ENCODE measurements around the gene KCTD2. TPM values are rescaled to one million over a fixed set of nuclear protein-coding genes. Genes with fewer than 3 reads are reported as not detected.
A peak's percentile ranks its signal among the peaks of the same experiment; 100 is the strongest.

KCTD2 gene
- total RNA-seq, 1 donor from 2014 or later, result 17.1 TPM

GRCh38 chr17:75012346-75013091 lies 34.5 kb upstream of the KCTD2 start, which contains the start of gene MRPL58:
Gene MRPL58 (plus strand): TSS chr17:75012670. CDS start chr17:75012687, 17 bp downstream.
- Histone ChIP-seq H3K4me1 (ENCODE audit: insufficient read depth, low read length) (peaks cover 14% of the 10 kb centered on the region), H3K4me2 (ENCODE audit: low read length) (peak within 1 kb of the TSS; percentile 86), H3K9ac (ENCODE audit: low read length) (peak within 1 kb of the TSS; percentile 89), H3K27ac (ENCODE audit: low read depth, low read length) (peak within 1 kb of the TSS; percentile 77), H3K9me3 (ENCODE audit: insufficient read depth, low read depth, low read length) (no peaks in the 10 kb centered on the region), H3K79me2 (ENCODE audit: insufficient read depth, low read length) (peaks cover 23% of the 10 kb centered on the region), H3K36me3 (ENCODE audit: insufficient read depth, low read length) (no peaks in the 10 kb centered on the region), H3K4me3 (ENCODE audit: insufficient read depth, low read depth, low read length) (peak within 1 kb of the TSS; percentile 86), H2AFZ (ENCODE audit: low read depth, low read length) (peak within 1 kb of the TSS; percentile 72), H3K27me3 (ENCODE audit: insufficient read depth, low read length) (no peaks in the 10 kb centered on the region), H4K20me1 (ENCODE audit: insufficient read depth, low read length) (no peaks in the 10 kb centered on the region)
- TF ChIP-seq EZH2 (IDR thresholded peaks at IDR 0.05; ENCODE audit: insufficient read depth, low read length) (no peak), CTCF (IDR thresholded peaks at IDR 0.05; ENCODE audit: insufficient read depth, low read depth, low read length) (peak; percentile 12)
- Mint-ChIP-seq H3K27me3 (ENCODE audit: low read depth, unreplicated experiment) (no peaks in the 10 kb centered on the region), H3K4me1 (ENCODE audit: low read depth, unreplicated experiment) (peaks cover 10% of the 10 kb centered on the region), H3K4me3 (ENCODE audit: unreplicated experiment) (peak within 1 kb of the TSS; percentile 77), H3K27ac (ENCODE audit: unreplicated experiment) (peak within 1 kb of the TSS; percentile 94), H3K9me3 (ENCODE audit: unreplicated experiment) (no peaks in the 10 kb centered on the region), H3K36me3 (ENCODE audit: low read depth, unreplicated experiment) (peaks cover 6% of the 10 kb centered on the region)
- FAIRE-seq (no peak), DNase-seq (ENCODE audit: low read depth) (peak; percentile 87)

- no peaks in the 10 kb centered on the region for H4K20me1 ChIP-seq (ENCODE audit: insufficient read depth, low read length)
These were observed 33.9 kb upstream of the KCTD2 start for GRCh38 chr17:75013092-75013559.

More at GRCh38 chr17:75013092-75013559, 33.9 kb upstream of the KCTD2 start:
- Histone ChIP-seq H3K4me3 (ENCODE audit: insufficient read depth, low read depth, low read length) (peak overlapping the region; percentile 86), H3K27me3 (ENCODE audit: insufficient read depth, low read length) (no peaks in the 10 kb centered on the region), H3K9me3 (ENCODE audit: insufficient read depth, low read depth, low read length) (no peaks in the 10 kb centered on the region), H3K79me2 (ENCODE audit: insufficient read depth, low read length) (peaks cover 23% of the 10 kb centered on the region), H3K36me3 (ENCODE audit: insufficient read depth, low read length) (no peaks in the 10 kb centered on the region), H2AFZ (ENCODE audit: low read depth, low read length) (peak overlapping the region; percentile 72), H3K4me2 (ENCODE audit: low read length) (peak overlapping the region; percentile 86), H3K4me1 (ENCODE audit: insufficient read depth, low read length) (peaks cover 14% of the 10 kb centered on the region), H3K27ac (ENCODE audit: low read depth, low read length) (peak overlapping the region; percentile 77), H3K9ac (ENCODE audit: low read length) (peak overlapping the region; percentile 89)
- no peaks in the 10 kb centered on the region for H3K9me3 Mint-ChIP-seq (ENCODE audit: unreplicated experiment)
- peaks cover 10% of the 10 kb centered on the region for H3K4me1 Mint-ChIP-seq (ENCODE audit: low read depth, unreplicated experiment)
- H3K27me3 Mint-ChIP-seq (ENCODE audit: low read depth, unreplicated experiment), result no peaks in the 10 kb centered on the region
- H3K27ac Mint-ChIP-seq (ENCODE audit: unreplicated experiment), result peak overlapping the region; percentile 92
- peaks cover 4% of the 10 kb centered on the region for H3K36me3 Mint-ChIP-seq (ENCODE audit: low read depth, unreplicated experiment)
- peak overlapping the region; percentile 77 for H3K4me3 Mint-ChIP-seq (ENCODE audit: unreplicated experiment)
- DNase-seq (ENCODE audit: low read depth), result no peak
- FAIRE-seq, result no peak
- TF ChIP-seq CTCF (IDR thresholded peaks at IDR 0.05; ENCODE audit: insufficient read depth, low read depth, low read length) (no peak), EZH2 (IDR thresholded peaks at IDR 0.05; ENCODE audit: insufficient read depth, low read length) (no peak)
